Right lobe of liver (tissue), 4 donors: Measurements from ENCODE around the gene TIMP1.

Experiments used
- CTCF ChIP-seq, 4 donors: fragments of 200-600 bp in 3 of 4; fragments of 450-650 bp in 1 of 4; IDR thresholded peaks; one replicate each; pipeline versions ENCODE4 v1.5.1 to v1.8.0; 2016 to 2022; ENCODE audit warnings: antibody characterized with exemption in 4 of 4, mild to moderate bottlenecking in 2 of 4
- POLR2A ChIP-seq: fragments of 450-650 bp; IDR thresholded peaks from one replicate; pipeline ENCODE4 v1.6.1; 2017; ENCODE audit warnings: antibody characterized with exemption, mild to moderate bottlenecking
- donor health status: DM: no; HTN: no; CAD: no.
- donor health status: DM: no; HTN: no; CAD: no.
- donor health status: DM: no; HTN: yes; CAD: no.

- TF ChIP-seq POLR2A (no peak), CTCF (IDR thresholded peaks at IDR 0.05) (no peak)
These were observed 51.7 kb downstream of the TIMP1 start for GRCh38 chrX:47633689-47634590.
